Natural killer cell (primary cell): ENCODE results near the gene IFT80. TPM values are rescaled to one million over a fixed set of nuclear protein-coding genes. Genes with fewer than 3 reads are reported as not detected.
"Not testable (repeated sequence)": the region's sequence is repeated elsewhere in the genome, so short reads cannot be mapped to it uniquely, and the experiment has no call there.

ENCODE experiments used
- ATAC-seq, 3 donors: fragments of 150-1000 bp in 2 of 3; fragments of 200-7000 bp in 1 of 3; cut with Tn5 transposase; 1 replicate in 1 of 3; 2 replicates in 2 of 3; pipeline ENCODE4 v1.10.0; 2021; ENCODE audit warnings: mild to moderate bottlenecking in 2 of 3, moderate library complexity in 2 of 3
- DNase-seq, 2 donors: peaks; one replicate each; pipeline versions ENCODE4 v3.0.0 to v3.0.0-alpha.2; 2013 to 2021; ENCODE audit warnings: mixed read lengths in 1 of 2
- H3K27ac ChIP-seq: one replicate; pipeline ENCODE4 v1.5.1; 2013; ENCODE audit warnings: mild to moderate bottlenecking, low read length
- H3K27me3 ChIP-seq: one replicate; pipeline ENCODE4 v1.6.1; 2013; ENCODE audit warnings: low read length; ENCODE audit not compliant: control insufficient read depth, insufficient read depth
- H3K36me3 ChIP-seq: one replicate; pipeline ENCODE4 v1.6.1; 2013; ENCODE audit warnings: low read length; ENCODE audit not compliant: control insufficient read depth, insufficient read depth
- H3K4me1 ChIP-seq: one replicate; pipeline ENCODE4 v1.6.1; 2013; ENCODE audit warnings: low read length; ENCODE audit not compliant: control insufficient read depth, insufficient read depth
- H3K4me3 ChIP-seq: one replicate; pipeline ENCODE4 v1.5.1; 2013; ENCODE audit warnings: low read length
- H3K9me3 ChIP-seq: one replicate; pipeline ENCODE4 v1.6.1; 2013; ENCODE audit warnings: low read length; ENCODE audit not compliant: control insufficient read depth, insufficient read depth
- H3K27ac Mint-ChIP-seq, 2 donors: one replicate each; pipeline ENCODE4 v1.8.0; 2022; ENCODE audit warnings: mild to moderate bottlenecking in 2 of 2, mixed read lengths in 2 of 2, moderate library complexity in 1 of 2
- H3K27me3 Mint-ChIP-seq, 2 donors: one replicate each; pipeline ENCODE4 v1.8.0; 2022; ENCODE audit warnings: low read depth in 2 of 2, mixed read lengths in 2 of 2
- H3K36me3 Mint-ChIP-seq: one replicate; pipeline ENCODE4 v1.8.0; 2022; ENCODE audit warnings: mixed read lengths
- H3K4me1 Mint-ChIP-seq, 2 donors: one replicate each; pipeline ENCODE4 v1.8.0; 2022; ENCODE audit warnings: mixed read lengths in 2 of 2
- H3K4me3 Mint-ChIP-seq: one replicate; pipeline ENCODE4 v1.8.0; 2022; ENCODE audit warnings: mild to moderate bottlenecking, moderate library complexity, mixed read lengths
- H3K9me3 Mint-ChIP-seq, 2 donors: one replicate each; pipeline ENCODE4 v1.8.0; 2022; ENCODE audit warnings: mixed read lengths in 2 of 2
- WGBS: methylation state at CpG from one replicate; pipeline ENCODE4 v1.1.7; 2013; ENCODE audit warnings: missing lambda C conversion rate; ENCODE audit not compliant: insufficient coverage; 5-methylcytosine and 5-hydroxymethylcytosine counted together
- intact Hi-C: fragments of 100-400 bp; cut with micrococcal nuclease; formaldehyde crosslinking; loops from one replicate; pipeline ENCODE4 v1.14.2; 2022
- total RNA-seq, 4 donors: library from RNA; stranded (reverse); fragments of 120-200 nt in 1 of 4; gene quantifications; one replicate each; pipeline versions ENCODE4 v1.2.3 to v1.2.4, GENCODE V29; 2013 to 2022
- TF ChIP-seq, protein P1 (sequence below): fragments of 200-600 bp; IDR thresholded peaks from one replicate; pipeline ENCODE4 v1.8.0; 2022; ENCODE audit warnings: antibody characterized with exemption

Gene IFT80
- total RNA-seq, 3 donors from 2014 or later (not counting 1 experiment from before 2014, with no cell fraction given), result 22.6 to 22.9 (median 22.9) TPM

DNA sequence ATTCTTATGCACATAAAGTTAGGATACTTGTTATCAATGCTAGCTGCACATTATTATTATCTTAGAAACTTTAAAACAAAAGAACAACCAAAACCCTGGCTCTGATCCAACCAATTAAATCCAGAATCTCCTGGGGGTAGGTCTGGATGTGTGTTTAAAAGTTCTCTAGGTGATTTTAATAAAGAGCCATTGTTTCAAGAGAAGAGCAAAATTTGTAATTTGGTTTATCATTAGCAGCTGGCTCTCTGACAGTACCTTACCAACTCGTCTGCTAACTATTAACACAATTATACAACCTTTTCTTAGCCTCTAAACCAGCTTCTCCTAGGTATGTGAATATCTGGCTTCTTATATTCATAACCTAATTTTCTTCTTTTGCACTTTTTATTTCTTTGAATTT, 68.9 kb downstream of the IFT80 start:
- Histone ChIP-seq H3K4me3 (no peak overlapping the region), H3K27me3 (no peaks in the 10 kb centered on the region), H3K9me3 (no peaks in the 10 kb centered on the region), H3K36me3 (no peaks in the 10 kb centered on the region), H3K27ac (no peak overlapping the region), H3K4me1 (no peaks in the 10 kb centered on the region)
- 88% methylated on average over 1 of the region's 1 CpG for WGBS
- TF ChIP-seq, protein P1, sequence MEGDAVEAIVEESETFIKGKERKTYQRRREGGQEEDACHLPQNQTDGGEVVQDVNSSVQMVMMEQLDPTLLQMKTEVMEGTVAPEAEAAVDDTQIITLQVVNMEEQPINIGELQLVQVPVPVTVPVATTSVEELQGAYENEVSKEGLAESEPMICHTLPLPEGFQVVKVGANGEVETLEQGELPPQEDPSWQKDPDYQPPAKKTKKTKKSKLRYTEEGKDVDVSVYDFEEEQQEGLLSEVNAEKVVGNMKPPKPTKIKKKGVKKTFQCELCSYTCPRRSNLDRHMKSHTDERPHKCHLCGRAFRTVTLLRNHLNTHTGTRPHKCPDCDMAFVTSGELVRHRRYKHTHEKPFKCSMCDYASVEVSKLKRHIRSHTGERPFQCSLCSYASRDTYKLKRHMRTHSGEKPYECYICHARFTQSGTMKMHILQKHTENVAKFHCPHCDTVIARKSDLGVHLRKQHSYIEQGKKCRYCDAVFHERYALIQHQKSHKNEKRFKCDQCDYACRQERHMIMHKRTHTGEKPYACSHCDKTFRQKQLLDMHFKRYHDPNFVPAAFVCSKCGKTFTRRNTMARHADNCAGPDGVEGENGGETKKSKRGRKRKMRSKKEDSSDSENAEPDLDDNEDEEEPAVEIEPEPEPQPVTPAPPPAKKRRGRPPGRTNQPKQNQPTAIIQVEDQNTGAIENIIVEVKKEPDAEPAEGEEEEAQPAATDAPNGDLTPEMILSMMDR, result no peak
- ATAC-seq (no peak), DNase-seq (no peak)
- Mint-ChIP-seq H3K4me3 (no peak overlapping the region), H3K27ac (no peak overlapping the region), H3K9me3 (no peaks in the 10 kb centered on the region), H3K4me1 (no peaks in the 10 kb centered on the region), H3K27me3 (no peaks in the 10 kb centered on the region), H3K36me3 (no peaks in the 10 kb centered on the region)
- intact Hi-C loops, result no loop called here

DNA sequence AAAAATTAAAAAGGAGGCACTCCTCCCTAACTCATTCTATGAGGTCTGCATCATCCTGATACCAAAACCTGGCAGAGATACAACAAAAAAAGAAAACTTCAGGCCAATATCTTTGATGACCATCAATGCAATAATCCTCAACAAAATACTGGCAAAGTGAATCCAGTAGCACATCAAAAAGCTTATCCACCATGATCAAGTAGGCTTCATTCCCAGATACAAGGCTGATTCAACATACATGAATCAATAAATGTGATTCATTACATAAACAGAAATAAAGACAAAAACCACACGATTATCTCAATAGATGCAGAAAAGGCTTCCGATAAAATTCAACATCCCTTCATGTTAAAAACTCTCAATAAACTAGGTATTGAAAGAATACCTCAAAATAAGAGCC, 72.7 kb downstream of the IFT80 start:
- H3K36me3 Mint-ChIP-seq, H3K27ac ChIP-seq, H3K27me3 ChIP-seq, H3K4me3 ChIP-seq, H3K4me3 Mint-ChIP-seq, intact Hi-C loops, H3K36me3 ChIP-seq, H3K9me3 ChIP-seq, H3K4me1 Mint-ChIP-seq, H3K27me3 Mint-ChIP-seq, ATAC-seq, H3K27ac Mint-ChIP-seq, DNase-seq, H3K4me1 ChIP-seq, H3K9me3 Mint-ChIP-seq: not testable (repeated sequence)
- 100% methylated on average over 2 of the region's 2 CpGs for WGBS

DNA sequence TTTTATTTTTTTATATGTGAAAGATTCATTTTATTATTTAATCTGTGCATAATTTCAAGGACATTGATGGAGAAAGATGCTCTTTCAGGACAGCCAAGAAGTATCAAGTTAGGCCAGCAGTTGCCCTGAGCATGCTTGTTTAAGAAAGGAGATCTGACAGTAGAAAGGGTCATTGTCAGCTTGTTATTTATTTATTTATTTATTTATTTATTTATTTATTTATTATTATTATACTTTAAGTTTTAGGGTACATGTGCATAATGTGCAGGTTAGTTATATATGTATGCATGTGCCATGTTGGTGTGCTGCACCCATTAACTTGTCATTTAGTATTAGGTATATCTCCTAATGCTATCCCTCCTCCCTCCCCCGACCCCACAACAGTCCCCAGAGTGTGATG, 77.2 kb downstream of the IFT80 start:
- intact Hi-C loops, DNase-seq, ATAC-seq, H3K27me3 ChIP-seq, H3K36me3 Mint-ChIP-seq, H3K27ac ChIP-seq, H3K4me1 ChIP-seq, H3K36me3 ChIP-seq, H3K4me3 ChIP-seq, H3K4me1 Mint-ChIP-seq, H3K9me3 ChIP-seq, H3K27me3 Mint-ChIP-seq, H3K27ac Mint-ChIP-seq, H3K4me3 Mint-ChIP-seq, H3K9me3 Mint-ChIP-seq: not testable (repeated sequence)
- no CpG with 5 or more reads among the region's 1 CpG for WGBS

GRCh38 chr3:160319322-160319721, 79.7 kb downstream of the IFT80 start:
- Mint-ChIP-seq H3K36me3 (no peaks in the 10 kb centered on the region), H3K27ac (no peak overlapping the region), H3K27me3 (no peaks in the 10 kb centered on the region), H3K4me1 (no peaks in the 10 kb centered on the region), H3K9me3 (peaks cover 0 to 4% of the 10 kb centered on the region in 2 donors), H3K4me3 (no peak overlapping the region)
- Histone ChIP-seq H3K4me3 (no peak overlapping the region), H3K4me1 (no peaks in the 10 kb centered on the region), H3K9me3 (no peaks in the 10 kb centered on the region), H3K36me3 (no peaks in the 10 kb centered on the region), H3K27me3 (no peaks in the 10 kb centered on the region), H3K27ac (no peak overlapping the region)
- ATAC-seq (no peak), DNase-seq (no peak)
- intact Hi-C loops, result no loop called here
- TF ChIP-seq, protein P1, result no peak

- H3K36me3 ChIP-seq, result no peaks in the 10 kb centered on the region
- H3K9me3 ChIP-seq, result no peaks in the 10 kb centered on the region
- Mint-ChIP-seq H3K4me1 (no peaks in the 10 kb centered on the region), H3K36me3 (no peaks in the 10 kb centered on the region), H3K9me3 (no peaks in the 10 kb centered on the region), H3K27me3 (no peaks in the 10 kb centered on the region), H3K4me3 (no peak overlapping the region), H3K27ac (no peak overlapping the region)
- H3K27ac ChIP-seq, result no peak overlapping the region
- DNase-seq (no peak), ATAC-seq (no peak)
- TF ChIP-seq, protein P1, result no peak
- no peak overlapping the region for H3K4me3 ChIP-seq
- H3K27me3 ChIP-seq, result no peaks in the 10 kb centered on the region
- no peaks in the 10 kb centered on the region for H3K4me1 ChIP-seq
- intact Hi-C loops, result no loop called here
Measured at GRCh38 chr3:160314995-160315394, 84.0 kb downstream of the IFT80 start.
